IgD-negative memory B cell (primary cell): ENCODE data around the gene TADA2B. TPM values are rescaled to one million over a fixed set of nuclear protein-coding genes. Genes with fewer than 3 reads are reported as not detected.

Experiments used
- H3K27ac Mint-ChIP-seq, 3 donors: one replicate each; pipeline ENCODE4 v1.8.0; 2020 to 2022; ENCODE audit warnings: mild to moderate bottlenecking in 3 of 3, mixed read lengths in 3 of 3, moderate library complexity in 1 of 3
- H3K27me3 Mint-ChIP-seq: one replicate; pipeline ENCODE4 v1.8.0; 2021; ENCODE audit warnings: mixed read lengths
- H3K36me3 Mint-ChIP-seq: one replicate; pipeline ENCODE4 v1.8.0; 2020; ENCODE audit warnings: mild to moderate bottlenecking, mixed read lengths
- H3K4me1 Mint-ChIP-seq, 3 donors: one replicate each; pipeline ENCODE4 v1.8.0; 2020 to 2022; ENCODE audit warnings: mixed read lengths in 3 of 3, mild to moderate bottlenecking in 1 of 3
- H3K4me3 Mint-ChIP-seq, 4 donors: one replicate each; pipeline ENCODE4 v1.8.0; 2020 to 2022; ENCODE audit warnings: mild to moderate bottlenecking in 4 of 4, mixed read lengths in 4 of 4, moderate library complexity in 3 of 4
- H3K9me3 Mint-ChIP-seq, 3 donors: one replicate each; pipeline ENCODE4 v1.8.0; 2020 to 2021; ENCODE audit warnings: mixed read lengths in 3 of 3, mild to moderate bottlenecking in 1 of 3
- polyA plus RNA-seq: library from polyadenylated mRNA; unstranded; fragments of 300-500 nt; fragmentation: Illumina TruSeq; gene quantifications from one replicate; pipeline ENCODE4 v1.2.3, GENCODE V29; 2021

The TADA2B gene
- polyA plus RNA-seq, 1 donor from 2014 or later, result 4.7 TPM

- H3K4me1 Mint-ChIP-seq, result peaks cover 0 to 3% (median 0%) of the 10 kb centered on the region in 3 donors
- H3K36me3 Mint-ChIP-seq, result peaks cover 4% of the 10 kb centered on the region
- H3K27ac Mint-ChIP-seq, result no peak overlapping the region
- no peaks in the 10 kb centered on the region for H3K9me3 Mint-ChIP-seq
- H3K27me3 Mint-ChIP-seq, result no peaks in the 10 kb centered on the region
- H3K4me3 Mint-ChIP-seq, result no peak overlapping the region
Measured at GRCh38 chr4:7024336-7024890, 18.8 kb upstream of the TADA2B start.

- Mint-ChIP-seq H3K27ac (no peak overlapping the region), H3K4me3 (no peak overlapping the region), H3K9me3 (no peaks in the 10 kb centered on the region), H3K27me3 (no peaks in the 10 kb centered on the region), H3K36me3 (peaks cover 4% of the 10 kb centered on the region), H3K4me1 (peaks cover 0 to 3% (median 0%) of the 10 kb centered on the region in 3 donors)
Measured at GRCh38 chr4:7025040-7025602, 18.1 kb upstream of the TADA2B start.

- Mint-ChIP-seq H3K4me3 (no peak overlapping the region), H3K36me3 (peaks cover 4% of the 10 kb centered on the region), H3K27me3 (no peaks in the 10 kb centered on the region), H3K4me1 (no peaks in the 10 kb centered on the region), H3K9me3 (no peaks in the 10 kb centered on the region), H3K27ac (peak overlapping the region in 1 of 3 donors; percentile 78)
Measured at GRCh38 chr4:7026107-7026506, 17.1 kb upstream of the TADA2B start.

GRCh38 chr4:7027284-7027683, 15.9 kb upstream of the TADA2B start:
- Mint-ChIP-seq H3K4me3 (no peak overlapping the region), H3K4me1 (no peaks in the 10 kb centered on the region), H3K27ac (no peak overlapping the region), H3K36me3 (peaks cover 4% of the 10 kb centered on the region), H3K27me3 (no peaks in the 10 kb centered on the region), H3K9me3 (no peaks in the 10 kb centered on the region)

- no peak overlapping the region for H3K4me3 Mint-ChIP-seq
- H3K4me1 Mint-ChIP-seq, result no peaks in the 10 kb centered on the region
- no peaks in the 10 kb centered on the region for H3K27me3 Mint-ChIP-seq
- H3K36me3 Mint-ChIP-seq, result peaks cover 4% of the 10 kb centered on the region
- H3K27ac Mint-ChIP-seq, result no peak overlapping the region
- no peaks in the 10 kb centered on the region for H3K9me3 Mint-ChIP-seq
Measured at GRCh38 chr4:7027913-7028312, 15.3 kb upstream of the TADA2B start.

GRCh38 chr4:7029212-7029611, 14.0 kb upstream of the TADA2B start:
- Mint-ChIP-seq H3K4me3 (peak overlapping the region in 1 of 4 donors; percentile 41), H3K36me3 (peaks cover 2% of the 10 kb centered on the region), H3K9me3 (no peaks in the 10 kb centered on the region), H3K4me1 (no peaks in the 10 kb centered on the region), H3K27me3 (no peaks in the 10 kb centered on the region), H3K27ac (no peak overlapping the region)

GRCh38 chr4:7029921-7030320, 13.3 kb upstream of the TADA2B start:
- no peaks in the 10 kb centered on the region for H3K9me3 Mint-ChIP-seq
- no peaks in the 10 kb centered on the region for H3K4me1 Mint-ChIP-seq
- H3K27me3 Mint-ChIP-seq, result no peaks in the 10 kb centered on the region
- H3K27ac Mint-ChIP-seq, result no peak overlapping the region
- peaks cover 2% of the 10 kb centered on the region for H3K36me3 Mint-ChIP-seq
- no peak overlapping the region for H3K4me3 Mint-ChIP-seq

- no peaks in the 10 kb centered on the region for H3K4me1 Mint-ChIP-seq
- no peak overlapping the region for H3K27ac Mint-ChIP-seq
- H3K9me3 Mint-ChIP-seq, result no peaks in the 10 kb centered on the region
- peak overlapping the region in 2 of 4 donors; percentile 8 to 27 for H3K4me3 Mint-ChIP-seq
- H3K36me3 Mint-ChIP-seq, result peaks cover 2% of the 10 kb centered on the region
- no peaks in the 10 kb centered on the region for H3K27me3 Mint-ChIP-seq
Measured at GRCh38 chr4:7030856-7031255, 12.3 kb upstream of the TADA2B start.

GRCh38 chr4:7031558-7032449, 11.4 kb upstream of the TADA2B start:
- no peaks in the 10 kb centered on the region for H3K36me3 Mint-ChIP-seq
- H3K27me3 Mint-ChIP-seq, result no peaks in the 10 kb centered on the region
- no peaks in the 10 kb centered on the region for H3K4me1 Mint-ChIP-seq
- H3K27ac Mint-ChIP-seq, result no peak overlapping the region
- peak overlapping the region in 1 of 4 donors; percentile 39 for H3K4me3 Mint-ChIP-seq
- H3K9me3 Mint-ChIP-seq, result no peaks in the 10 kb centered on the region

GRCh38 chr4:7032596-7032995, 10.6 kb upstream of the TADA2B start:
- Mint-ChIP-seq H3K4me1 (no peaks in the 10 kb centered on the region), H3K4me3 (peak overlapping the region in 1 of 4 donors; percentile 39), H3K9me3 (no peaks in the 10 kb centered on the region), H3K36me3 (no peaks in the 10 kb centered on the region), H3K27ac (no peak overlapping the region), H3K27me3 (no peaks in the 10 kb centered on the region)

GRCh38 chr4:7034262-7035081, 8.7 kb upstream of the TADA2B start:
- Mint-ChIP-seq H3K4me1 (no peaks in the 10 kb centered on the region), H3K27me3 (no peaks in the 10 kb centered on the region), H3K9me3 (no peaks in the 10 kb centered on the region), H3K36me3 (no peaks in the 10 kb centered on the region), H3K4me3 (no peak overlapping the region), H3K27ac (no peak overlapping the region)

- Mint-ChIP-seq H3K9me3 (no peaks in the 10 kb centered on the region), H3K27ac (no peak overlapping the region), H3K27me3 (no peaks in the 10 kb centered on the region), H3K4me1 (peaks cover 0 to 10% (median 5%) of the 10 kb centered on the region in 3 donors), H3K4me3 (peak overlapping the region in 1 of 4 donors; percentile 4), H3K36me3 (no peaks in the 10 kb centered on the region)
Measured at GRCh38 chr4:7037425-7037824, 5.7 kb upstream of the TADA2B start.

GRCh38 chr4:7040765-7041164, 2.4 kb upstream of the TADA2B start:
- no peaks in the 10 kb centered on the region for H3K36me3 Mint-ChIP-seq
- H3K9me3 Mint-ChIP-seq, result no peaks in the 10 kb centered on the region
- H3K27ac Mint-ChIP-seq, result peak overlapping the region in 1 of 3 donors; percentile 89
- peaks cover 17 to 22% (median 21%) of the 10 kb centered on the region in 3 donors for H3K4me1 Mint-ChIP-seq
- no peaks in the 10 kb centered on the region for H3K27me3 Mint-ChIP-seq
- peak overlapping the region in 2 of 4 donors; percentile 70 to 94 for H3K4me3 Mint-ChIP-seq

GRCh38 chr4:7041246-7041645, 1.9 kb upstream of the TADA2B start:
- Mint-ChIP-seq H3K36me3 (no peaks in the 10 kb centered on the region), H3K4me1 (peaks cover 22 to 27% (median 26%) of the 10 kb centered on the region in 3 donors), H3K9me3 (no peaks in the 10 kb centered on the region), H3K4me3 (peak overlapping the region in 3 of 4 donors; percentile 38 to 94 (median 70)), H3K27ac (peak overlapping the region in 1 of 3 donors; percentile 89), H3K27me3 (no peaks in the 10 kb centered on the region)
